VCaP (cell line): ENCODE measurements around the gene MYO15B.

Experiments
- H3K27ac ChIP-seq: fragments of 450-650 bp; 2 replicates; pipeline ENCODE4 v1.5.1; 2017
- TF ChIP-seq, protein P1 (sequence below): fragments of 450-650 bp; conservative IDR thresholded peaks from 2 replicates; pipeline ENCODE4 v1.5.1; 2017; ENCODE audit warnings: mild to moderate bottlenecking, moderate library complexity

The MYO15B gene

DNA sequence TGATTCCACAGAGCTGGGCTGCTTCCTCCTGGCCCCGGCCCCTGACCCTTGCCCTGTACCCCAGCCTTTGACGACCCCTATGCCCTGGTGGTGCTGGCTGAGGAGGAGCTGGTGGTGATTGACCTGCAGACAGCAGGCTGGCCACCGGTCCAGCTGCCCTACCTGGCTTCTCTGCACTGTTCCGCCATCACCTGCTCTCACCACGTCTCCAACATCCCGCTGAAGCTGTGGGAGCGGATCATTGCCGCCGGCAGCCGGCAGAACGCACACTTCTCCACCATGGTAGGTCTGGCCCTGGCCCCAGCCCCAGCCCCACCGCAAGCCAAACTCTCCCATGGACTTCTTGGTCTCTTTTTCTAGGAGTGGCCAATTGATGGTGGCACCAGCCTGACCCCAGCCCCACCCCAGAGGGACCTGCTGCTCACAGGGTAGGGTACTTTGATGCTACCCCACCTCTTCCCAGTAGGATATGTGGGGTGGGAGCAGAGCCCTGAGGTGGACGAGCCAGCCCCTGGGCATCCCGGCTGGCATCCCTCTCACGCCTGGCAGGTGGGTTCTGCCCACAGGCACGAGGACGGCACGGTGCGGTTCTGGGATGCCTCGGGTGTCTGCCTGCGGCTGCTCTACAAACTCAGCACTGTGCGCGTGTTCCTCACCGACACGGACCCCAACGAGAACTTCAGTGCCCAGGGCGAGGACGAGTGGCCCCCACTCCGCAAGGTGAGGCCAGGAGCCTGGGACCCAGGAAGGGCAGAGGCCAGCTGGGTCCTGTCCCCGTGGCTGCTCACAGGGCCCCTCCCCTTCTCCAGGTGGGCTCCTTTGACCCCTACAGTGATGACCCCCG, 19.0 kb upstream of the MYO15B start:
- no peak overlapping the region for H3K27ac ChIP-seq
- TF ChIP-seq, protein P1, sequence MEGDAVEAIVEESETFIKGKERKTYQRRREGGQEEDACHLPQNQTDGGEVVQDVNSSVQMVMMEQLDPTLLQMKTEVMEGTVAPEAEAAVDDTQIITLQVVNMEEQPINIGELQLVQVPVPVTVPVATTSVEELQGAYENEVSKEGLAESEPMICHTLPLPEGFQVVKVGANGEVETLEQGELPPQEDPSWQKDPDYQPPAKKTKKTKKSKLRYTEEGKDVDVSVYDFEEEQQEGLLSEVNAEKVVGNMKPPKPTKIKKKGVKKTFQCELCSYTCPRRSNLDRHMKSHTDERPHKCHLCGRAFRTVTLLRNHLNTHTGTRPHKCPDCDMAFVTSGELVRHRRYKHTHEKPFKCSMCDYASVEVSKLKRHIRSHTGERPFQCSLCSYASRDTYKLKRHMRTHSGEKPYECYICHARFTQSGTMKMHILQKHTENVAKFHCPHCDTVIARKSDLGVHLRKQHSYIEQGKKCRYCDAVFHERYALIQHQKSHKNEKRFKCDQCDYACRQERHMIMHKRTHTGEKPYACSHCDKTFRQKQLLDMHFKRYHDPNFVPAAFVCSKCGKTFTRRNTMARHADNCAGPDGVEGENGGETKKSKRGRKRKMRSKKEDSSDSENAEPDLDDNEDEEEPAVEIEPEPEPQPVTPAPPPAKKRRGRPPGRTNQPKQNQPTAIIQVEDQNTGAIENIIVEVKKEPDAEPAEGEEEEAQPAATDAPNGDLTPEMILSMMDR = no peak

DNA sequence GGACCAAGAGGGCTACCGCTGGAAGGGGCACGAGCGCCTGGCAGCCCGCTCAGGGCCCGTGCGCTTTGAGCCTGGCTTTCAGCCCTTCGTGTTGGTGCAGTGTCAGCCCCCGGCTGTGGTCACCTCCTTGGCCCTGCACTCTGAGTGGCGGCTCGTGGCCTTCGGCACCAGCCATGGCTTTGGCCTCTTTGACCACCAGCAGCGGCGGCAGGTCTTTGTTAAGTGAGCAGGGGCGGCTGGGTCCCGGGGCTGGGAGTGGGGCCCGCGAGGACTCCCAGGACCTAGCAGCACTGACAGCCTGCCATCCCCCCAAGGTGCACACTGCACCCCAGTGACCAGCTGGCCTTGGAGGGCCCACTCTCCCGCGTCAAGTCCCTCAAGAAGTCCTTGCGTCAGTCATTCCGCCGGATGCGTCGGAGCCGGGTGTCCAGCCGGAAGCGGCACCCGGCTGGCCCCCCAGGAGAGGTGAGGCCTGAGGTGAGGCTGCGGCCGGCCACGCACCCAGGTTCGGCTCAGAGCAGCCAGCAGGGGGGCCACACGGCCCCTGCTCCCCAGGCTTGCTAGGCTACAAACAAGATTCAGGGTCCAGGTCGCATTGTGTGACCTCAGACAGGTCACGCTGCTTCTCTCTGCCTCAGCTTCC, 17.4 kb upstream of the MYO15B start:
- TF ChIP-seq, protein P1 = no peak
- no peak overlapping the region for H3K27ac ChIP-seq

GRCh38 chr17:75570772-75571171, 16.8 kb upstream of the MYO15B start:
- H3K27ac ChIP-seq = no peak overlapping the region
- TF ChIP-seq, protein P1 = no peak

- no peak overlapping the region for H3K27ac ChIP-seq
- TF ChIP-seq, protein P1 = no peak
These were observed 16.3 kb upstream of the MYO15B start for GRCh38 chr17:75571197-75571884.

DNA sequence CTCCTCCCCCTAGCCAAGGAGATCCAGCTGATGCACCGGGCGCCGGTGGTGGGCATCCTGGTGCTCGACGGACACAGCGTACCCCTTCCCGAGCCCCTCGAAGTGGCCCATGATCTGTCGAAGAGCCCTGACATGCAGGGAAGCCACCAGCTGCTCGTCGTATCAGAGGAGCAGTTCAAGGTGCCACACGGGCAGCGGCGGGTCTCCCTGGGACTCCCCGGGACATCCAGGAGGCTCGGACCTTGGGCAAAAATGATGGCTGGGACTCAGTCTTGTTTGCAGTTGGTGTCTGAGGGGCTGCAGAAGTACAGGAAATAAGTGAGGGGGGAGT, 15.8 kb upstream of the MYO15B start:
- TF ChIP-seq, protein P1 = no peak
- no peak overlapping the region for H3K27ac ChIP-seq

DNA sequence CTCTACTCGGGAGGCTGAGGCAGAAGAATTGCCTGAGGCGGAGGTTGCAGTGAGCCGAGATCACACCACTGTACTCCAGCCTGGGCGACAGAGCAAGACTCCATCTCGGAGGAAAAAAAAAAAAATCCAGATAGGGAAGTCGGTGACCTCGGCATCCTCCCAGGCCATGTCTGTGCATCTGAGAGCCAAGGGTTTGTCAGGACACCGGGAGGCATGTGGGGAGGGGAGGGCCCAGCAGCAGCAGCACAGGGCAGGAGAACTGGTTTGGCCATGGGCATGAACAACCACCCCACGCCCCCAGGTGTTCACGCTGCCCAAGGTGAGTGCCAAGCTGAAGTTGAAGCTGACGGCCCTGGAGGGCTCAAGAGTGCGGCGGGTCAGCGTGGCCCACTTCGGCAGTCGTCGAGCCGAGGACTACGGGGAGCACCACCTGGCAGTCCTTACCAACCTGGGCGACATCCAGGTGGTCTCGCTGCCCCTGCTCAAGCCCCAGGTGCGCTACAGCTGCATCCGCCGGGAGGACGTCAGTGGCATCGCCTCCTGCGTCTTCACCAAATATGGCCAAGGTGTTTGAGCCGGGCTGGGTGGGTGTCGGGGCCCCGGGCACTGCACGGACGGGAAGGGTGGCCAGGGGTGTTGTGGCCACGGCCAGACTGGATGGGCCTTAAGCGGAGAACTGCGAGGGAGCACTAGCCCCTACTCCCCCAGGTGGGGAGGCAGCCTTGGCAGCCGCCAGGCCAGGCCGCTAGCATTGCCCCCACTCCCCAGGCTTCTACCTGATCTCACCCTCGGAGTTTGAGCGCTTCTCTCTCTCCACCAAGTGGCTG, 14.7 kb upstream of the MYO15B start:
- H3K27ac ChIP-seq = no peak overlapping the region
- TF ChIP-seq, protein P1 = no peak

DNA sequence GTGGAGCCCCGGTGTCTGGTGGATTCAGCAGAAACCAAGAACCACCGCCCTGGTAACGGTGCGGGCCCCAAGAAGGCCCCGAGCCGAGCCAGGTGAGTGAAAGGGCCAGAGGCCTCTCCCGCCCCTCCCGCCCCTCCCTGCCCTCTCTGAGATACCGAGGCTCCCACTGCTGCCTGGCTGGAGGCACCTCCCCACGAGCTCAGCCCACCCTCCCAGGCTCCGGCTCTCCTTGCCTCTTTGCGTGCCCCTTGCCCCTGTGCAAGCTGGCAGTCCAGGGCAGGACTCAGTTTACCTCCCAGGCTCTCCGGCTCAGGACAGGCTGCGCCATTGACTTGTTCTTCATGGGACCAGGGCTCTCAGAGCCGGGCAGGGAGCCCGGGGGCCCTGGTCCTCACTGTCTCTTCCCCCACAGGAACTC, 14.1 kb upstream of the MYO15B start:
- no peak overlapping the region for H3K27ac ChIP-seq
- TF ChIP-seq, protein P1 = no peak
